ENCODE results near the gene MYO10.
"Not testable (repeated sequence)": the region's sequence is repeated elsewhere in the genome, so short reads cannot be mapped to it uniquely, and the experiment has no call there.

MYO10 gene

GRCh38 chr5:16842896-16843295 lies 93.2 kb downstream of the MYO10 start:
- H4K20me1 ChIP-seq (ENCODE audit: insufficient read depth), result no peaks in the 10 kb centered on the region
- H3K27me3 ChIP-seq (ENCODE audit: insufficient read depth, low read depth), result no peaks in the 10 kb centered on the region
- no peak overlapping the region for H3K4me2 ChIP-seq
- no peak for TF ChIP-seq CTCF (conservative IDR thresholded peaks at IDR 0.05; ENCODE audit: low read depth, low read length)
- H3K36me3 ChIP-seq (ENCODE audit: insufficient read depth), result no peaks in the 10 kb centered on the region
- H3K27ac ChIP-seq, result no peak overlapping the region
- no peak overlapping the region for H3K4me3 ChIP-seq (IDR thresholded peaks at IDR 0.05; ENCODE audit: insufficient read depth, low read depth, low read length)
- H2AFZ ChIP-seq (ENCODE audit: low read depth), result no peak overlapping the region
- H3K9ac ChIP-seq, result no peak overlapping the region
- no peaks in the 10 kb centered on the region for H3K4me1 ChIP-seq (ENCODE audit: low read depth, poor library complexity, severe bottlenecking)
- H3K79me2 ChIP-seq (ENCODE audit: insufficient read depth, low read depth), result no peaks in the 10 kb centered on the region

GRCh38 chr5:16841416-16841815 lies 94.7 kb downstream of the MYO10 start:
- Histone ChIP-seq H3K4me3 (IDR thresholded peaks at IDR 0.05; ENCODE audit: insufficient read depth, low read depth, low read length) (no peak overlapping the region), H3K9ac (no peak overlapping the region), H2AFZ (ENCODE audit: low read depth) (no peak overlapping the region), H3K79me2 (ENCODE audit: insufficient read depth, low read depth) (no peaks in the 10 kb centered on the region), H4K20me1 (ENCODE audit: insufficient read depth) (no peaks in the 10 kb centered on the region), H3K4me2 (no peak overlapping the region), H3K36me3 (ENCODE audit: insufficient read depth) (no peaks in the 10 kb centered on the region), H3K27me3 (ENCODE audit: insufficient read depth, low read depth) (no peaks in the 10 kb centered on the region), H3K27ac (no peak overlapping the region), H3K4me1 (ENCODE audit: low read depth, poor library complexity, severe bottlenecking) (no peaks in the 10 kb centered on the region)
- TF ChIP-seq CTCF (conservative IDR thresholded peaks at IDR 0.05; ENCODE audit: low read depth, low read length), result no peak

- Histone ChIP-seq H3K9ac (no peak overlapping the region), H3K79me2 (ENCODE audit: insufficient read depth, low read depth) (no peaks in the 10 kb centered on the region), H3K27ac (no peak overlapping the region), H3K36me3 (ENCODE audit: insufficient read depth) (no peaks in the 10 kb centered on the region), H3K4me1 (ENCODE audit: low read depth, poor library complexity, severe bottlenecking) (no peaks in the 10 kb centered on the region), H3K4me2 (no peak overlapping the region), H4K20me1 (ENCODE audit: insufficient read depth) (no peaks in the 10 kb centered on the region), H2AFZ (ENCODE audit: low read depth) (no peak overlapping the region), H3K4me3 (IDR thresholded peaks at IDR 0.05; ENCODE audit: insufficient read depth, low read depth, low read length) (no peak overlapping the region), H3K27me3 (ENCODE audit: insufficient read depth, low read depth) (no peaks in the 10 kb centered on the region)
- no peak for TF ChIP-seq CTCF (conservative IDR thresholded peaks at IDR 0.05; ENCODE audit: low read depth, low read length)
Measured at GRCh38 chr5:16837305-16837704, 98.8 kb downstream of the MYO10 start.

- no peaks in the 10 kb centered on the region for H4K20me1 ChIP-seq (ENCODE audit: insufficient read depth)
- no peaks in the 10 kb centered on the region for H3K27me3 ChIP-seq (ENCODE audit: insufficient read depth, low read depth)
- H3K27ac ChIP-seq, result no peak overlapping the region
- no peak overlapping the region for H3K9ac ChIP-seq
- no peak overlapping the region for H3K4me3 ChIP-seq (IDR thresholded peaks at IDR 0.05; ENCODE audit: insufficient read depth, low read depth, low read length)
- no peaks in the 10 kb centered on the region for H3K79me2 ChIP-seq (ENCODE audit: insufficient read depth, low read depth)
- no peaks in the 10 kb centered on the region for H3K36me3 ChIP-seq (ENCODE audit: insufficient read depth)
- TF ChIP-seq CTCF (conservative IDR thresholded peaks at IDR 0.05; ENCODE audit: low read depth, low read length), result no peak
- no peak overlapping the region for H3K4me2 ChIP-seq
- no peak overlapping the region for H2AFZ ChIP-seq (ENCODE audit: low read depth)
- no peaks in the 10 kb centered on the region for H3K4me1 ChIP-seq (ENCODE audit: low read depth, poor library complexity, severe bottlenecking)
Measured at GRCh38 chr5:16834029-16834428, 102.1 kb downstream of the MYO10 start.

- H2AFZ ChIP-seq (ENCODE audit: low read depth); H3K4me3 ChIP-seq (IDR thresholded peaks at IDR 0.05; ENCODE audit: insufficient read depth, low read depth, low read length); H3K79me2 ChIP-seq (ENCODE audit: insufficient read depth, low read depth); H3K4me2 ChIP-seq; H4K20me1 ChIP-seq (ENCODE audit: insufficient read depth); H3K4me1 ChIP-seq (ENCODE audit: low read depth, poor library complexity, severe bottlenecking); H3K36me3 ChIP-seq (ENCODE audit: insufficient read depth); H3K9ac ChIP-seq; H3K27me3 ChIP-seq (ENCODE audit: insufficient read depth, low read depth); H3K27ac ChIP-seq: not testable (repeated sequence)
Measured at GRCh38 chr5:16831326-16831725, 104.8 kb downstream of the MYO10 start.
